K562 (cell line): ENCODE results near the gene TEX13B. TPM values are rescaled to one million over a fixed set of nuclear protein-coding genes. Genes with fewer than 3 reads are reported as not detected.
"Not testable (repeated sequence)": the region's sequence is repeated elsewhere in the genome, so short reads cannot be mapped to it uniquely, and the experiment has no call there.

Source experiments
- ATAC-seq: fragments of 200-7000 bp; cut with Tn5 transposase; 3 replicates; pipeline ENCODE4 v1.9.1; 2020; ENCODE audit warnings: moderate library complexity
- BruUV-seq: library from RNA; stranded (reverse); fragments of 400-500 nt; replicated peaks from 2 replicates; lab custom pipeline; 2021; lab: Mats Ljungman, UMichigan
- CTCF ChIA-PET: fragments of 300-600 bp; formaldehyde crosslinking; extraction: SDS; loops from one replicate; lab custom pipeline; 2021; ENCODE audit warnings: low intra/inter-chr PET ratio; lab: Yijun Ruan, JAX
- POLR2A ChIA-PET: fragments of 300-600, 350-650 bp; sonication (Branson Sonifier 250); formaldehyde crosslinking; extraction: SDS; loops from one replicate; lab custom pipeline; 2021; ENCODE audit warnings: antibody characterized with exemption, inconsistent platforms; lab: Yijun Ruan, JAX
- DNase-seq, 4 experiments: peaks; one replicate each; pipeline versions ENCODE4 v3.0.0 to v3.0.0-alpha.2; 2011 to 2018; ENCODE audit warnings: low spot score in 3 of 4, mixed read lengths in 3 of 4; ENCODE audit errors: extremely low read depth in 1 of 4
- FAIRE-seq: peaks from 2 replicates; lab custom pipeline; 2011; peaks lifted over from hg19 to GRCh38; lab: Jason Lieb, UNC
- H2AFZ ChIP-seq: 2 replicates; pipeline ENCODE4 v1.6.0; 2011; ENCODE audit warnings: low read depth, low read length, control low read depth, inconsistent platforms
- H3K27ac ChIP-seq: fragments of 200-600 bp; 3 replicates; pipeline ENCODE4 v1.8.0; 2011; ENCODE audit warnings: low read depth, mild to moderate bottlenecking, control low read depth, inconsistent platforms, low read length, moderate library complexity, mixed read lengths; ENCODE audit errors: extremely low read depth
- H3K27me3 ChIP-seq, 2 experiments: fragments of 300-600 bp in 1 of 2; 2 replicates in 1 of 2; 3 replicates in 1 of 2; pipeline versions ENCODE4 v1.6.0 to v1.8.0; 2011; ENCODE audit warnings: inconsistent platforms in 2 of 2, low read length in 2 of 2, mild to moderate bottlenecking in 1 of 2, mixed read lengths in 1 of 2, moderate library complexity in 1 of 2; ENCODE audit not compliant: control insufficient read depth in 2 of 2, insufficient read depth in 2 of 2
- H3K36me3 ChIP-seq: fragments of 300-600 bp; 3 replicates; pipeline ENCODE4 v1.8.0; 2011; ENCODE audit warnings: mild to moderate bottlenecking, low read length, inconsistent platforms; ENCODE audit not compliant: control insufficient read depth, insufficient read depth
- H3K4me1 ChIP-seq, 2 experiments: fragments of 200-600 bp in 1 of 2; replicated peaks in 1 of 2; 2 replicates in 1 of 2; 3 replicates in 1 of 2; pipeline versions ENCODE4 v1.5.1 to v1.8.0; 2011; ENCODE audit warnings: inconsistent platforms in 2 of 2, low read length in 2 of 2, mild to moderate bottlenecking in 1 of 2, mixed read lengths in 1 of 2, moderate library complexity in 1 of 2; ENCODE audit not compliant: control insufficient read depth in 2 of 2, insufficient read depth in 2 of 2
- H3K4me2 ChIP-seq: 2 replicates; pipeline ENCODE4 v1.6.1; 2011; ENCODE audit warnings: low read length, control low read depth, inconsistent platforms, mixed read lengths; ENCODE audit not compliant: insufficient read depth
- H3K4me3 ChIP-seq: fragments of 200-600 bp; sonication (generic), shearing (Covaris generic); 2 replicates; pipeline ENCODE4 v1.5.1; 2016; ENCODE audit warnings: control low read depth, inconsistent platforms
- H3K79me2 ChIP-seq: fragments of 200-600 bp; 3 replicates; pipeline ENCODE4 v1.8.0; 2011; ENCODE audit warnings: low read length, inconsistent platforms; ENCODE audit not compliant: control insufficient read depth, insufficient read depth
- H3K9ac ChIP-seq, 2 experiments: 2 replicates each; pipeline versions ENCODE4 v1.6.0 to v1.6.1; 2011; ENCODE audit warnings: low read depth in 2 of 2, low read length in 2 of 2, control low read depth in 1 of 2, inconsistent platforms in 1 of 2, mild to moderate bottlenecking in 1 of 2, mixed read lengths in 1 of 2; ENCODE audit not compliant: insufficient read depth in 1 of 2
- H3K9me1 ChIP-seq: one replicate; pipeline ENCODE4 v1.6.0; 2011; ENCODE audit warnings: inconsistent platforms, mild to moderate bottlenecking, low read length, moderate library complexity; ENCODE audit not compliant: control insufficient read depth, insufficient read depth
- H3K9me3 ChIP-seq: replicated peaks from 2 replicates; pipeline ENCODE4 v1.5.1; 2011; ENCODE audit warnings: low read depth, low read length, inconsistent platforms; ENCODE audit not compliant: control insufficient read depth, insufficient read depth
- H4K20me1 ChIP-seq: replicated peaks from 2 replicates; pipeline ENCODE4 v1.6.1; 2011; ENCODE audit warnings: low read length, inconsistent platforms, mixed read lengths; ENCODE audit not compliant: control insufficient read depth, insufficient read depth
- BHLHE40 ChIP-seq: IDR thresholded peaks from 2 replicates; pipeline ENCODE4 v1.6.1; 2011; ENCODE audit warnings: low read length, improper control_type of control experiment
- EHMT2 ChIP-seq: fragments of 450-650 bp; IDR thresholded peaks from 2 replicates; pipeline ENCODE4 v1.6.1; 2018; ENCODE audit warnings: antibody characterized with exemption
- HNRNPLL ChIP-seq: fragments of 200-400 bp; formaldehyde crosslinking; IDR thresholded peaks from 2 replicates; pipeline ENCODE4 v1.6.1; 2017; ENCODE audit warnings: low read length, low read depth, mild to moderate bottlenecking; ENCODE audit not compliant: poor library complexity, severe bottlenecking
- REST ChIP-seq, 2 experiments: fragments of 450-650 bp; formaldehyde crosslinking in 1 of 2; IDR thresholded peaks; 2 replicates each; pipeline versions ENCODE4 v1.4.0 to v1.6.1; 2014 to 2020; ENCODE audit warnings: mild to moderate bottlenecking in 2 of 2, borderline replicate concordance in 1 of 2, low read depth in 1 of 2
- SPI1 ChIP-seq: IDR thresholded peaks from 2 replicates; pipeline ENCODE4 v1.6.1; 2011; ENCODE audit warnings: low read depth, low read length, control low read depth, borderline replicate concordance
- TAF1 ChIP-seq: IDR thresholded peaks from 2 replicates; pipeline ENCODE4 v1.6.1; 2011; ENCODE audit warnings: mild to moderate bottlenecking, low read length, moderate library complexity; ENCODE audit not compliant: insufficient read depth, control insufficient read depth, severe bottlenecking; ENCODE audit errors: extremely low read depth
- TAL1 ChIP-seq: fragments of 450-650 bp; IDR thresholded peaks from 2 replicates; pipeline ENCODE4 v1.6.1; 2016; ENCODE audit warnings: mild to moderate bottlenecking
- ZFP30 ChIP-seq: fragments of 250-450 bp; sonication (Bioruptor Pico); IDR thresholded peaks from 2 replicates; pipeline ENCODE4 v1.8.0; 2022; ENCODE audit warnings: moderate library complexity, mild to moderate bottlenecking, inconsistent platforms, borderline replicate concordance
- ZNF717 ChIP-seq: fragments of 250-450 bp; sonication (Bioruptor Pico); IDR thresholded peaks from 2 replicates; pipeline ENCODE4 v1.5.0; 2021
- WGBS: fragments of 100-300 bp; shearing (Covaris generic); methylation state at CpG from one replicate; pipeline ENCODE4 v1.1.6; 2016; ENCODE audit warnings: low coverage, mixed read lengths; ENCODE audit not compliant: insufficient coverage; ENCODE audit errors: missing lambda C conversion rate; 5-methylcytosine and 5-hydroxymethylcytosine counted together
- in situ Hi-C: fragments of 300-500 bp; cut with MboI; formaldehyde crosslinking; loops from 4 replicates; pipeline ENCODE4 v1.15.0; 2018; ENCODE audit warnings: inconsistent platforms, mixed read lengths
- intact Hi-C: fragments of 100-400 bp; cut with micrococcal nuclease; formaldehyde crosslinking; loops from 2 replicates; pipeline ENCODE4 v1.14.2; 2022
- polyA plus RNA-seq, 8 experiments: library from polyadenylated mRNA; depleted of rRNA in 4 of 8; stranded (reverse) in 5 of 8; unstranded in 3 of 8; fragments of >200 nt; fragmentation: Nextera tagmentation in 2 of 8; fragmentation: Illumina TruSeq in 1 of 8; extraction: Ambion mirVana in 2 of 8; extraction: Trizol in 1 of 8; gene quantifications; 2 replicates each; pipeline versions ENCODE4 v1.2.1 to v1.2.3, GENCODE V29; 2011 to 2014; ENCODE audit warnings: inconsistent platforms in 1 of 8, missing spikeins in 1 of 8
- total RNA-seq, 7 experiments: library from RNA; depleted of rRNA in 6 of 7; stranded (reverse); fragments of >200 nt in 6 of 7; fragmentation: Illumina TruSeq in 2 of 7; extraction: Trizol in 2 of 7; gene quantifications; 2 replicates each; pipeline versions ENCODE4 v1.2.1 to v1.2.3, GENCODE V29; 2011 to 2021; ENCODE audit warnings: low replicate concordance in 1 of 7

TEX13B gene
- total and polyA plus RNA-seq, 9 of the 15 experiments (the other 6 are each of a cell fraction or from before 2014, with no cell fraction given), result not detected

- H3K27me3 ChIP-seq, POLR2A ChIA-PET, H3K36me3 ChIP-seq, H3K4me3 ChIP-seq, DNase-seq, in situ Hi-C loops, H3K4me1 ChIP-seq, ATAC-seq, H3K79me2 ChIP-seq, H3K9me1 ChIP-seq, H3K27ac ChIP-seq, intact Hi-C loops, H3K9me3 ChIP-seq, H3K9ac ChIP-seq, FAIRE-seq, CTCF ChIA-PET, H2AFZ ChIP-seq, BruUV-seq, H4K20me1 ChIP-seq, H3K4me2 ChIP-seq: not testable (repeated sequence)
- TF ChIP-seq SPI1, result 0 out of 2 replicates have a peak, but pooled peaks have one; percentile 17
These were observed 26.8 kb downstream of the TEX13B start for GRCh38 chrX:107955337-107955736.

- H3K9me3 ChIP-seq, result no peaks in the 10 kb centered on the region
- intact Hi-C loops, result no loop called here
- H3K27me3 ChIP-seq, result peaks cover 0 to 11% of the 10 kb centered on the region in 2 experiments; a peak in 1 of 5 replicates
- H3K36me3 ChIP-seq, result no peaks in the 10 kb centered on the region
- H3K27ac ChIP-seq, result no peak overlapping the region
- DNase-seq (no peak), FAIRE-seq (no peak), ATAC-seq (no peak)
- ChIA-PET CTCF (no interaction called here), POLR2A (no interaction called here)
- no TSS peak for BruUV-seq
- no peaks in the 10 kb centered on the region for H3K4me1 ChIP-seq
- no peaks in the 10 kb centered on the region for H3K79me2 ChIP-seq
- no peaks in the 10 kb centered on the region for H3K9me1 ChIP-seq
- in situ Hi-C loops, result no loop called here
- no peaks in the 10 kb centered on the region for H4K20me1 ChIP-seq
- 4% methylated on average over 3 of the region's 3 CpGs for WGBS
- H2AFZ ChIP-seq, result no peak overlapping the region
- no peak overlapping the region for H3K4me3 ChIP-seq
- H3K9ac ChIP-seq, result no peak overlapping the region
- H3K4me2 ChIP-seq, result no peak overlapping the region
- TF ChIP-seq BHLHE40 (no peak), REST (IDR thresholded peaks at IDR 0.05; ENCODE audit: borderline replicate concordance) (no peak), REST (CRISPR knock-in tag; IDR thresholded peaks at IDR 0.05; ENCODE audit: low read depth) (no peak), TAF1 (no peak), ZNF717 (CRISPR knock-in tag) (no peak), TAL1 (no peak), EHMT2 (no peak), HNRNPLL (no peak), ZFP30 (CRISPR knock-in tag) (no peak)
These were observed 42.1 kb downstream of the TEX13B start for GRCh38 chrX:107940095-107940494.
